Left cardiac atrium (tissue), 4 donors: ENCODE data around the gene TSBP1. TPM values are rescaled to one million over a fixed set of nuclear protein-coding genes. Genes with fewer than 3 reads are reported as not detected.
"Not testable (repeated sequence)": the region's sequence is repeated elsewhere in the genome, so short reads cannot be mapped to it uniquely, and the experiment has no call there.

Source experiments
- ATAC-seq, 2 donors: fragments of 200-7000 bp; cut with Tn5 transposase; one replicate each; pipeline ENCODE4 v1.9.1; 2020; ENCODE audit warnings: mild to moderate bottlenecking in 2 of 2, moderate library complexity in 2 of 2
- DNase-seq: peaks from one replicate; pipeline ENCODE4 v3.0.0-alpha.2; 2020
- intact Hi-C, 2 donors: fragments of 100-400 bp; cut with DNase I; formaldehyde crosslinking; loops; one replicate each; pipeline versions ENCODE4 v1.14.1 to v1.15.1; 2022 to 2023
- total RNA-seq, 2 donors: library from RNA; stranded (reverse); fragmentation: NEBNext Ultra II Directional; extraction: Animal tissue kit (Norgen Biotek cat#: 25700); gene quantifications; one replicate each; pipeline ENCODE4 v1.2.1, GENCODE V29; 2021
- donor health status: DM: no; HTN: yes; CAD: no.
- donor health status: DM: no; HTN: yes; CAD: no; lungs with severe emphysema.
- donor health status: DM: yes; HTN: yes; CAD: no.
- donor health status: Dilated cardiomyopathy.

Gene TSBP1
- total RNA-seq, 2 donors from 2014 or later = not detected

DNA sequence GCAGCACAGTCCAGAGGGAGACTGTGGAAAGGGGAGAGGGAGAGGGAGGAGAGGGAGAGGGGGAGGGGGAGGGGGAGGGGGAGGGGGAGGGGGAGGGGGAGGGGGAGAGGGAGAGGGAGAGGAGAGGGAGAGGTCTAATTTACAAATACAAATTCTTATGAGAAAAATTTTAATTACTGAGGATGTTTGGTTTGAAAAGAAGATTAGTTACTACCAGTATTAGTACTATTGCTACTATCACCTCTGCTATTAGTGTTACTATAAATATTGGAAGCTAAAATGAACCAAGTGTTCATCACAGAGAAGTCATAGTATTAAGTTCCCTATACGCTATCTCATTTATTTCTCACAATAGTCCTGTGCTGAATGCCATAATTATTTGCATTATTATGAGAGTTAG is 14.3 kb upstream of the TSBP1 start:
- ATAC-seq = no peak
- intact Hi-C loops = no loop called here
- no peak for DNase-seq

DNA sequence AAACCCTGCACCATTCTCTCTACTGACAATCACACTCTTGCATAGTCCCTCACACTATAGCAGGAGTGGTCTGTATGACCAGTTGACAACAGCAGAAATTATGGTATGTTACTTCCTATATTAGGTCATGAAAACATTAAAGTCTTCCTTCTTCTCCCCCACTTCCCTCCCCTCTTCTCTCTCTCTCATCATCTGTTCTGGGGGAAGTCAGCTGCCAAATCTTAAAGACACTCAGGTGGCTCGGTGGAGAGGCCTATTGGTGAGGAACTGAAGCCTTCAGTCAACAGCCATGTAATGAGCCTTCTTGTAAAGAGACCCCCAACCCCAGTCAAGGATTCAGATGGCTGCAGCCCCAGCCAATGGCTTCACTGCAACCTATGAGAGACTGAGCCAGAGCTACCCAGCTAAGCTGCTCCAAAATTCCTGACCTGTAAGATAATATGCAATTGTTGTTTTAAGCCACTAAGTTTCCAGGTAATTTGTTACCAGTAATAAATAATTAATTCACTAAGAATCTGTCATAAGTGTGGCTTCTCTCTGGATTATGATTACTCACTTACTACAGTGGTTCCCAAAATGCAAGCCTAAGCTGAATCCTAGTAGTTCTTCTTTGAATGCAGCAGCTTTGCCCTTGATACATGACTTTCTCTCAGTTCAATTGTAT is 11.2 kb upstream of the TSBP1 start:
- ATAC-seq (no peak), DNase-seq (no peak)
- intact Hi-C loops = no loop called here

DNA sequence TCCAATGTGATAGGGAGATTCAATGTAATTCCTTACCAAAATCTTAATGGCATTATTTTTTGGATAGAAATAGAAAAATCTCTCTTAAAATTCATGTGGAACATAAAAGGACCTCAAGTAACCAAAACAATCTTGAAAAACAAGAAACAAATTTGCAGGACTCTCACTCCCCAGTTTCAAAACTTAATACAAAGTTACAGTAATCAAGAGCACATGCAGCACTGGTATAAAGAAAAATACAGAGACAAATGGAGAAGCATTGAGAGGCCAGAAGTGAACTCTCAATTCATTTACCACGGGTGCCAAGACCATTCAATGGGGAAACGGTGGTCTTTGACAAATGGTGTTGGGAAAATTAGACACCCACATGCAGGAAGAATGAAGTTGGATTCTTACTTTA is 7.8 kb upstream of the TSBP1 start:
- DNase-seq (no peak), ATAC-seq (no peak)
- intact Hi-C loops = no loop called here

DNA sequence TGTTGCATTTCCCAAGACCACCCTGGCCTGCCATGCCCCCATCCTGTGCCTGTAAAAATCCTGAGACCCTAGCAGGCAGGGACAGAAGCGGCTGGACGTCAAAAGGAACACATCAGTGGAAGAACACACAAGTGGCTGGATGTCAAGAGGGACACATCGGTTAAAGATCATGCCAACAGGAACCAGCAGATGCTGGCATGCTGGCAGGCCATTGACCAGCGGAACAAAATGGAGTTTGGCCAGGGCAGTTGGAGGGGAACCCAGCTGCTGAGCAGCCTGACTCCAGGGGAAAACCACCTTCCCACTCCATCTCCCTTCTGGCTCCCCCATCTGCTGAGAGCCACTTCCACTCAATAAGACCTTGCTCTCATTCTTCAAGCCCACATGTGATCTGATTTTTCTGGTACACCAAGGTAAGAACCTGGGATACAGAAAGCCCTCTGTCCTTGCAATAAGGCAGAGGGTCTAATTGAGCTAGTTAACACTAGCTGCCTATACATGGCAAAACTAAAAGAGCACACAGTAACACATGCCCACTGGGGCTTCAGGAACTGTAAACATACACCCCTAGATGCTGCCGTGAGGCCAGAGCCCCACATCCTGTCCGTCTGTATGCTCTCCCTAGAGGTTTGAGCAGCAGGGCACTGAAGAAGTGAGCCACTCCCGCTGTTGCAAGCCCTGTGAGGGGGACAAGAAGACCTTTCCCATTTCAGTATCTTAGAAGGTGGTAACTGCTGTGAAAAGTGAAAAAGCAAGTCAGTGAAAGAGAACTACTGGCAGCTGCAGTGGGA is 4.2 kb upstream of the TSBP1 start:
- no peak for DNase-seq
- intact Hi-C loops = no loop called here
- ATAC-seq = no peak

DNA sequence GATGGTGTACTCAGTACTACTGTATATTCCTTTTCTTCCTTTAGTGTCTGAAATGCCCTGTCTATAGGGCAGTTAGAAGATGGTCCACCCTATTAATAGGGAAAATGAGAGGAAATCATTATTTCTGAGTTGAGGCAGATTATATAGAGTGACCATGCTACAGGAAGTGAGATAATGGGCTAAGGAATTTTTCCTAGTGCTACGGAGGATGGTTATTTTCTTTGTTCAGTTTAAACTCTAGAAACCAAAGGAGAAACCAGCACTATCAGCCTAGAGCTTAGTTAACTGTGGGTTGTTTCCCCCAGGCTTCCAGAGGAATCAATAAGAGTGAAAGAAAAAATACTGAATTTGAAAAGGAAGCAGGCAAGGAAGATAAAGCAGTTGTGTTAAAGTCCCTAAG is 474 bp downstream of the TSBP1 start:
- intact Hi-C loops = no loop called here
- no peak for ATAC-seq
- DNase-seq = no peak

DNA sequence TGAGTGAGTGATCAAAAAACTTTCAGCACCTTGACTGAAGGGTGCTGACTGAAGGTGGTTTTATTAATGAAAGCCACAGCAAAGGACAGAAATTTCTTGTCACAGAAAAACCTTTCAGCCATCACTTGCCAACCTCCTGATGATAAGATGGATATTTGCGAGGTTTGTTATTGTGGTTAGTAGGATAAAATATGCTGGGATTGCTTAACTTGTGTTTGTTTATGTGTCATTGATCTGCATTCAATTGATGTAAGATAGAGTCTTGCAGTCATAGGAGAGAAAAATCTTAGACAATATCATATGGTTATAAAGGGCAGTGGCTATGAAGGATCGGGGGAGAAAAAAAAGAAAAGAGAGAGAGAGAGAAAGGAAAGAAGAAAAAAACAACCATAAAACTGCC is 1.2 kb downstream of the TSBP1 start:
- DNase-seq (no peak), ATAC-seq (no peak)
- intact Hi-C loops = no loop called here

DNA sequence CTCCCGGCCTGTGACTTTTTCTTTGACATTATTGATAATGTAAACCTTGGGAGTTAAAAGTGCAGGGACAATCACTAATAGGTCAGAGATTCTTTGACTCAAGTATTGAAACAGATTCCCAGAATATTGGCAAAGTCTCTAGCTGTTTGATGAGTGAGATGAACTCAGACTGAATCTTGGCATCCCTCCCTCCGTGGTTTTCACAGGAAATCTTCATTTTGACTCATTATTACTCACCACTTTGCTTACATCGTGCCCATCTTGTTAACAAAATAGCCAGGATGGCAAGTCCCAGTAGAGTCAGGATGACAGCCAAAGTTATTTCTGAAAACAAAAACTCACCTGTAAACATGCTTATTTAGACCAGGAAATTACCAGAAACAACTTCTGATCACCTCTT is 2.0 kb downstream of the TSBP1 start:
- ATAC-seq = no peak
- no peak for DNase-seq
- intact Hi-C loops = no loop called here

DNA sequence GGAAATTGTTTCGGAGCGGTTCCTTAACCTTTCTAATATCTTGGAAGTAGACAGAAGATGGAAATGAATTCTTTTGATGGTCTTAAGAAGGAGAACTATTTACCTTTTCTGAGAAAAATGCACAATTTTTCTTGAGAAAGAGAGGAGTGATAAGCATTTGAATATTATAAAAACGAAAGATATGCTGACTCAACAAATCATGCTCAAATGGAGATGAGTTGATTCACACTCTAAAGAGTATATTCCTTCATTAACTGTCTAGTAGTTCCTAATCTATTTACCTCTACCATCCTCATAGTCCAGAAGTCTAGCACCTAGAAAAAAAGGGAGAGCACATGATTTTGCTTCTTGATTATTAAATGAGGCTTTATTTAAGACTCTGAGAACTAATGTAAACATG is 4.1 kb downstream of the TSBP1 start:
- intact Hi-C loops = no loop called here
- no peak for ATAC-seq
- no peak for DNase-seq

DNA sequence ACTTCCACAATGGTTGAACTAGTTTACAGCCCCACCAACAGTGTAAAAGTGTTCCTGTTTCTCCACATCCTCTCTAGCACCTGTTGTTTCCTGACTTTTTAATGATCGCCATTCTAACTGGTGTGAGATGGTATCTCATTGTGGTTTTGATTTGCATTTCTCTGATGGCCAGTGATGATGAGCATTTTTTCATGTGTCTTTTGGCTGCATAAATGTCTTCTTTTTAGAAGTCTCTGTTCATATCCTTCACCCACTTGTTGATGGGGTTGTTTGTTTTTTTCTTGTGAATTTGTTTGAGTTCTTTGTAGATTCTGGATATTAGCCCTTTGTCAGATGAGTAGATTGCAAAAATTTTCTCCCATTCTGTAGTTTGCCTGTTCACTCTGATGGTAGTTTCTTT is 12.5 kb downstream of the TSBP1 start:
- ATAC-seq, intact Hi-C loops, DNase-seq: not testable (repeated sequence)

DNA sequence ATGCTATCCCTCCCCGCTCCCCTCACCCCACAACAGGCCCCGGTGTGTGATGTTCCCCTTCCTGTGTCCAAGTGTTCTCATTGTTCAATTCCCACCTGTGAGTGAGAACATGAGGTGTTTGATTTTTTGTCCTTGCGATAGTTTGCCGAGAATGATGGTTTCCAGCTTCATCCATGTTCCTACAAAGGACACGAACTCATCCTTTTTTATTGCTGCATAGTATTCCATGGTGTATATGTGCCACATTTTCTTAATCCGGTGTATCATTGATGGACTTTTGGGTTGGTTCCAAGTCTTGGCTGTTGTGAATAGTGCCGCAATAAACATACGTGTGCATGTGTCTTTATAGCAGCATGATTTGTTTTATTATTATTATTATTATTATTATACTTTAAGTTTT is 13.2 kb downstream of the TSBP1 start:
- intact Hi-C loops, ATAC-seq, DNase-seq: not testable (repeated sequence)

DNA sequence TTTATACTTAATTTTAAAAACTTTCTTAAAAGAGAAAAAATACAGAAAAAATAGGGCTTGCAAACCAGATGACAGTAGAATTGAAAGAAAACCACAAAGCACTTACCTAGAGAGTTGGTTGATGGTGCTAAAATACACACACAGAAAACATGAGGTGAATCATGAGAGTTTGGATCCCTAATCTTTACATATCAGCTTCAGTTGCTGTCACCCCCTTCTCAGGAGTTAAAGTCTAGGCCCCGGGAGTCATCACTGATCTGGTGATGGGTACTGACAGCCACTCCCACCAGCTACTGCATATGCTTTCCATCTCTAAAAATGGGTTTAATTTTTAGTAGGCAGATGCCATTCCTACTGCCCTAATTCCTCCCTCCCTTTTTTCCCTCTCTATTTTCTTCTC is 16.7 kb downstream of the TSBP1 start:
- ATAC-seq (no peak), DNase-seq (no peak)
- intact Hi-C loops = no loop called here

DNA sequence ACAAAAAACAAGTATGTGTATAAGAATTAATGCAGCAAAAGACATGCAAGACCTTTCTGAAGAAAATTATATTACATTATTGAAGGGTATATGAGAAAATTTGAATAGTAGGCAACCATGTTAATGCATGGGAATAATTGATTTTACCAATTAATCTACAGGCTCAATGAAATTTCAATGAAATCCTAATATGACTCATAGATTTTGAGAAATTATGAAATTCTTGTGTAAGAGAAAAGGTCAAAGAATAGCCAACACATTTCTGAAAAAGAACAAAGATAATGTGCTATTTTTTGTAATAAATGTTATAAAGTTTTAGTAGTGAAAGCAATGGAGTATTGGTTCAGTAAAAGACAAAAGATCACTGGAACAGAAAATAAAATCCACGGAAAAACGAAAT is 18.4 kb downstream of the TSBP1 start:
- intact Hi-C loops = no loop called here
- DNase-seq (no peak), ATAC-seq (no peak)

DNA sequence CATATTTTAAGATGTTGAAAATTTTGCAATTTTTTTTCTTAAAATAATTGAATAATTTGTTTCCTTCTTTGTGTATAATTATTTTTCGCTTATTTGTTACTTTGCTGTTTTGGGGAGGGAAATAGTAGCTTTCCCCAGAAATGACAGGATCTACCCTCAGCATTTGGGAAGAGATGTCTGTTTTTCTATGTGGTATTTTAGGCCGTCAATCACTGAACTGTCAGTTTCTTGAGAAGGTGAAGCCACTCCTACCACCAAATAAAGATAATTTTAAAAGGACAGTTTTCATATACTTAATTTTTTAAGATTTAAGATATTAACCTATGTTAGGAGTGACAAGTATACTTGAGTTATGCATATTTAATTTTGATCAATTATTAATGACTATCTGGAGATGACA is 31.5 kb downstream of the TSBP1 start:
- no peak for DNase-seq
- intact Hi-C loops = no loop called here
- ATAC-seq = no peak

DNA sequence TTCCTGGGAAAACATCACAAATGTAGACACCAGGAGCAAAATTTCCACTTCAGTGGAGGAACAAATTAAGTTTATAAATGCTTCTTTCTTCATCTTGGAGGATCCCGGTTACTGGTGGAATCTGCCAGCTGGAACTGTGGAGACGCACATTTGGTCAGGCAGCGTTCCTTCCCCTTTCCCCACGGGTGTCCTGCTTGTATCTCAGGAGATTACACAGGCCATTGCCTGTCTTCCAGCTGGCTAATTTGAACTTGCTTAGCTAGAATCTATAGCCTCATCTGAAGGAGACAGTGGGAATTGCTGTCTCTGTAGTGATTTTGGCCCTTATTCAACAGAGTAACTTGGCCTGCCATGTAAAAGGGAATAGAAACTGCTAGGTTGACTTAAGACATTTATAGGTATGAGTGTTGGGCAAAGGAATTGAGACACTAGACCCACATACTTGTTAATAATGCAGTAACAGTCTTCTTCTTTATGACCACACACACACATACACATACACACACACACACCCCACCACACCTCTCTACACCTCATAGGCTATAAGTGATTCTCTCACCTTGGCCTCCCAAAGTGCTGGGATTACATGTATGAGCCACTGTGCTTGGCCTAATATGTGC is 34.4 kb downstream of the TSBP1 start:
- DNase-seq (no peak), ATAC-seq (no peak)

DNA sequence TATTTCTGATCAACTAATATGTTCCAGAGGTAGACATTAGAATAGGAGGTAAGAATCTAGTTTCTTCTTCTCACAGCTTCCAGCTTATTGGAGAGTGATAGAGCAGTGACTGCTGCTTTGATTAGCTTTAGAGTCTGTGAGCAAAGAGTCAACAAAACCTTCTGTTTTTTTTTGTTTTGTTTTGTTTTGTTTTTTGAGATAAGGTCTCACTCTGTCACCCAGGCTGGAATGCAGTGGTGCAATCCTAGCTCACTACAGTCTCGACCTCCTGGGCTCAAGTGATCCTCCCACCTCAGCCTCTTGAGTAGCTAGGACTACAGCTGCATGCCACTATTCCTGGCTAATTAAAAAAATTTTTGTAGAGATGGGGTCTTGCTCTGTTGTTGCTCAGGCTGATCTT is 39.3 kb downstream of the TSBP1 start:
- ATAC-seq = no peak
- no peak for DNase-seq
- intact Hi-C loops = no loop called here

More for the DNA sequence above, 34.4 kb downstream of the TSBP1 start:
- intact Hi-C loops = loop anchor here in 1 of 2 donors (1.0 kb wide), 1 partner anchor 23 kb away; no protein-coding TSS in a partner anchor

DNA sequence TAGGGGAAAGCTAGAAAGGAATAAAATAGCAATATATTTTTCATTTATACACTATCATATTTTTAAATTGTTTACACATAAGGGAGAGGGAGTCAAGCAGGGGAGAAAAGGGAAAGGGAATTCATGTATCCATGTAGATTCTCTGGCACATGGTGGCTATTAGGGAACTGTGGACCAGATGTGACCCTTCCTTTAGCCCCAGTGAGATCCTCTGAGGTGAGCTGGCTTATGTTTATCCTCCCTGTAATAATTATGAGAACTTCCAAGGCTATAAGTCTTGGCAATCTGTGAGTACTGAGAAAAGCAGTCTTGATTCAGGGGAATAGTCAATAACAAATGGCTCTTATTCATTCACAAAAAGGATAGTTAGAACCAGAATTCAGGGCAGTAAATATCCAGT is 42.6 kb downstream of the TSBP1 start:
- ATAC-seq (no peak), DNase-seq (no peak)
- intact Hi-C loops = no loop called here

DNA sequence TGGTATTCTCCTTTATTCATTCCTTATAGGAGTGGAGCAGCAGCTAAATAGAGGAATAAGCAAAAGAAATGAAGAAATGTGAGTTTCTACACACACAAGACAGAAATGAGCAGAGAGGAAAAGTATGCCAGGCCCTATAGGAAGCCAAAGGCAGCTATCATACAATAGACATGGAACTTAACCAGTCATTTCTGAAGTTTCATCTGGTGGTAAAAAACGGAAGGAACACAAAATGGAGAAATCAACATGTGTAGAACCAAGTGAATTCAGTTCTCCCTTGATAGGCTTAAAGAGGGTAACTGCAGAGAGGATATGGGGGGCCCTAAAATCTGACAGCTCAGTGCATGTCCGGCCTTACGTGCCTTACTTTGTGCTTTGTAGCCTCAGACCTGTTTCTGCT is 44.6 kb downstream of the TSBP1 start:
- no peak for DNase-seq
- intact Hi-C loops = no loop called here
- no peak for ATAC-seq

DNA sequence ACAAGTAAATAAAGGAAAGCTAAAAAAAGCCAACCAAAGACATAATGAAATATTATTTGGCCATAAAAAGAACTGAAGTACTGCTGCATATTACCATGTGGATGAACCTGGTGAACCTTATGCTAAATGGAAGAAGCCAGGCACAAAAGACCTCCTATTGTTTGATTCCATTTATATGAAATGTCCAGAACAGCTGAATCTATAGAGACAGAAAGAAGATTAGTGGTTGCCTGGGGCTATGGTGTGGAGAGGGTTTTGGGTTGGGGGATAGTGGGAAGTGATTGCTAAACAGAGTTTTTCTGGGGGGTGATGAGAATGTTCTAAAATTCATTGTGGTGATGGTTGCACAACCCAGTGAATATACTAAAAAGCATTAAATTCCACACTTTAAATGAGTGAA is 53.2 kb downstream of the TSBP1 start:
- no peak for ATAC-seq
- intact Hi-C loops = no loop called here
- no peak for DNase-seq

DNA sequence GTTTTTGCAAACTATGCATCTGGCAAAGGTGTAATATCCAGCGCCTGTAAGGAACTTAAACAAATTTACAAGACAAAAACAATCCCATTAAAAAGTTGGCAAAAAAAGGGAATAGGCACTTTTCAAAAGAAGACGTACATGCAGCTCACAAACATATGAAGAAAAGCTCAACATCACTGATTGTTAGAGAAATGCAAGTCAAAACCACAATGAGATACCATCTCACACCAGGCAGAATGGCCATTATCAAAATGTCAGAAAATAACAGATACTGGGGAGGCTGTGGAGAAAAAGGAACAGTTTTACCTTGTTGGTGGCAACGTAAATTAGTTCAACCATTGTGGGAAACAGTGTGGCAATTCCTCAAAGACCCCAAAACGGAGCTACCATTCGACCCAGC is 54.2 kb downstream of the TSBP1 start:
- intact Hi-C loops = no loop called here
- DNase-seq (no peak), ATAC-seq (no peak)

DNA sequence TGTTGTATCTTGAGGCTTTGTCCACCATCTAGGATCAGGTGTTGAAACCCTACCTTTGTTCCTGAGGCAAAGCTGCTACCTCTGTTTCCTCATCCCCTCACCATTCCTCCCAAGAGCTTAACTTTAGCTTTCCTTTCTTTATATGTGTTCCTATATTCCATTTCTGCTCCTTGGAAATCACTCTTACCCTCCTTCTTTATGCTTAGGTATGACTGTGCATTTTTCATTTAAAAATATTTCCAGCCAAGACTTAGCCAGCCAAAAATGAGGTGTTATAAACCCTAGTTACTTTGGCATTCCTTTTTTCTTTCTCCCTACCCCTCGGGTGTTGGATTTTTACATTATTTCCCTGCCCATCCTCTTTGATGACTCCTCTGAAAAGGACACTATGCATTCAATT is 57.7 kb downstream of the TSBP1 start:
- ATAC-seq = no peak
- intact Hi-C loops = no loop called here
- DNase-seq = no peak
